Left ventricle myocardium inferior (tissue), 1 donor: ENCODE measurements around the gene ITPKA. TPM values are rescaled to one million over a fixed set of nuclear protein-coding genes. Genes with fewer than 3 reads are reported as not detected.
A peak's percentile ranks its signal among the peaks of the same experiment; 100 is the strongest.

Experiments
- DNase-seq: peaks from one replicate; pipeline ENCODE4 v3.0.0-alpha.2; 2020
- H3K27ac ChIP-seq: fragments of 200-600 bp; replicated peaks from 2 replicates; pipeline ENCODE4 v1.8.0; 2021
- H3K27me3 ChIP-seq: fragments of 200-600 bp; 2 replicates; pipeline ENCODE4 v1.8.0; 2021; ENCODE audit warnings: low read depth
- H3K36me3 ChIP-seq: fragments of 200-600 bp; 2 replicates; pipeline ENCODE4 v1.8.0; 2021
- H3K4me1 ChIP-seq: fragments of 200-600 bp; 2 replicates; pipeline ENCODE4 v1.8.0; 2021
- H3K4me3 ChIP-seq: fragments of 200-600 bp; 2 replicates; pipeline ENCODE4 v1.8.0; 2021; ENCODE audit warnings: mild to moderate bottlenecking, moderate library complexity
- H3K9me3 ChIP-seq: fragments of 200-600 bp; replicated peaks from 2 replicates; pipeline ENCODE4 v1.8.0; 2021
- CTCF ChIP-seq: fragments of 200-600 bp; IDR thresholded peaks from 2 replicates; pipeline ENCODE4 v1.8.0; 2021; ENCODE audit warnings: antibody characterized with exemption, mild to moderate bottlenecking, borderline replicate concordance
- intact Hi-C: fragments of 100-400 bp; cut with micrococcal nuclease; formaldehyde crosslinking; loops from one replicate; pipeline ENCODE4 v1.11.0; 2022
- long read RNA-seq: library from polyadenylated mRNA; unstranded; transcript quantifications from one replicate; pipeline ENCODE4 v2.0.0, GENCODE V29; 2021
- total RNA-seq: library from RNA; stranded (reverse); fragmentation: NEBNext Ultra II Directional; extraction: Animal tissue kit (Norgen Biotek cat#: 25700); gene quantifications from one replicate; pipeline ENCODE4 v1.2.1, GENCODE V29; 2021
- donor health status: DM: no; HTN: yes; CAD: no; lungs with severe emphysema.

The ITPKA gene
- 1.9 TPM for total RNA-seq
- long read RNA-seq, transcript ITPKA-201 (7 exons, 1,824 nt): major isoform, 7 of 8 reads
- long read RNA-seq, partial matches to known transcripts: 0 of 8 reads
- long read RNA-seq, other reads (novel, unspliced or antisense): 1 of 8 reads

- H3K4me1 ChIP-seq: peaks cover 39% of the 10 kb centered on the region
- H3K27me3 ChIP-seq: peaks cover 71% of the 10 kb centered on the region
- TF ChIP-seq CTCF: no peak
- intact Hi-C loops: no loop called here
- H3K9me3 ChIP-seq: no peaks in the 10 kb centered on the region
- peak; percentile 77 for DNase-seq
- H3K4me3 ChIP-seq: peak within 1 kb of the TSS; percentile 86
- H3K27ac ChIP-seq: peak within 1 kb of the TSS; percentile 72
- H3K36me3 ChIP-seq: no peaks in the 10 kb centered on the region
Measured at GRCh38 chr15:41493205-41493901, at the start of gene ITPKA. Gene ITPKA (plus strand): TSS chr15:41493874. CDS start chr15:41493928, 54 bp downstream.

- H3K27ac ChIP-seq: no peak overlapping the region
- DNase-seq: no peak
- no peaks in the 10 kb centered on the region for H3K9me3 ChIP-seq
- H3K27me3 ChIP-seq: no peaks in the 10 kb centered on the region
- no peak overlapping the region for H3K4me3 ChIP-seq
- peaks cover 18% of the 10 kb centered on the region for H3K36me3 ChIP-seq
- H3K4me1 ChIP-seq: no peaks in the 10 kb centered on the region
- intact Hi-C loops: no loop called here
- TF ChIP-seq CTCF: no peak
Measured at GRCh38 chr15:41445399-41445798, 48.3 kb upstream of the ITPKA start.

GRCh38 chr15:41462084-41462795 lies 31.4 kb upstream of the ITPKA start:
- H3K4me3 ChIP-seq: no peak overlapping the region
- H3K9me3 ChIP-seq: no peaks in the 10 kb centered on the region
- no peaks in the 10 kb centered on the region for H3K27me3 ChIP-seq
- no peak for TF ChIP-seq CTCF
- no peak for DNase-seq
- H3K4me1 ChIP-seq: peaks cover 11% of the 10 kb centered on the region
- no peak overlapping the region for H3K27ac ChIP-seq
- intact Hi-C loops: no loop called here
- H3K36me3 ChIP-seq: peaks cover 68% of the 10 kb centered on the region

- no peak overlapping the region for H3K4me3 ChIP-seq
- H3K36me3 ChIP-seq: peaks cover 70% of the 10 kb centered on the region
- intact Hi-C loops: no loop called here
Measured at GRCh38 chr15:41464889-41465580, 28.6 kb upstream of the ITPKA start.

More at GRCh38 chr15:41464889-41465580, 28.6 kb upstream of the ITPKA start:
- no peak for DNase-seq
- no peaks in the 10 kb centered on the region for H3K9me3 ChIP-seq
- no peak overlapping the region for H3K27ac ChIP-seq
- no peak for TF ChIP-seq CTCF
- H3K27me3 ChIP-seq: no peaks in the 10 kb centered on the region
- H3K4me1 ChIP-seq: peaks cover 1% of the 10 kb centered on the region
